ENCODE data around the gene APOL1.
"Not testable (repeated sequence)": the region's sequence is repeated elsewhere in the genome, so short reads cannot be mapped to it uniquely, and the experiment has no call there.

APOL1 gene

GRCh38 chr22:36246718-36247117 lies 6.2 kb upstream of the APOL1 start:
- no peak for DNase-seq

GRCh38 chr22:36247955-36248354 lies 5.0 kb upstream of the APOL1 start:
- no peak for DNase-seq

GRCh38 chr22:36249160-36249559 lies 3.8 kb upstream of the APOL1 start:
- DNase-seq = no peak

- DNase-seq = not testable (repeated sequence)
Measured at GRCh38 chr22:36250292-36250960, 2.5 kb upstream of the APOL1 start.

GRCh38 chr22:36251979-36252608 lies 839 bp upstream of the APOL1 start:
- DNase-seq = not testable (repeated sequence)

- peak; percentile 46 for DNase-seq
Measured at GRCh38 chr22:36253523-36254490, 874 bp downstream of the APOL1 start.

GRCh38 chr22:36255572-36255971 lies 2.6 kb downstream of the APOL1 start:
- not testable (repeated sequence) for DNase-seq

- DNase-seq = no peak
Measured at GRCh38 chr22:36256478-36256877, 3.5 kb downstream of the APOL1 start.

GRCh38 chr22:36257308-36257707 lies 4.4 kb downstream of the APOL1 start:
- DNase-seq = no peak

GRCh38 chr22:36257948-36258670 lies 5.2 kb downstream of the APOL1 start:
- no peak for DNase-seq

GRCh38 chr22:36258701-36259614 lies 6.0 kb downstream of the APOL1 start:
- DNase-seq = peak; percentile 46

- DNase-seq = no peak
Measured at GRCh38 chr22:36259615-36260300, 6.8 kb downstream of the APOL1 start.

GRCh38 chr22:36261675-36262074 lies 8.7 kb downstream of the APOL1 start:
- not testable (repeated sequence) for DNase-seq

- DNase-seq = not testable (repeated sequence)
Measured at GRCh38 chr22:36262307-36262706, 9.4 kb downstream of the APOL1 start.

- DNase-seq = not testable (repeated sequence)
Measured at GRCh38 chr22:36263216-36263673, 10.3 kb downstream of the APOL1 start.

GRCh38 chr22:36263886-36264664 lies 11.1 kb downstream of the APOL1 start:
- not testable (repeated sequence) for DNase-seq

GRCh38 chr22:36267058-36267457 lies 14.1 kb downstream of the APOL1 start:
- no peak for DNase-seq

GRCh38 chr22:36267896-36268485 lies 15.1 kb downstream of the APOL1 start:
- DNase-seq = no peak

GRCh38 chr22:36271231-36271630 lies 18.3 kb downstream of the APOL1 start:
- DNase-seq = not testable (repeated sequence)

GRCh38 chr22:36271951-36272350 lies 19.0 kb downstream of the APOL1 start:
- DNase-seq = not testable (repeated sequence)
